ENCODE results near the gene SPRED1. TPM values are rescaled to one million over a fixed set of nuclear protein-coding genes. Genes with fewer than 3 reads are reported as not detected.
"Not testable (repeated sequence)": the region's sequence is repeated elsewhere in the genome, so short reads cannot be mapped to it uniquely, and the experiment has no call there.

Gene SPRED1
- total RNA-seq, 1 donor from 2014 or later: 9.4 TPM

- no peak for DNase-seq (ENCODE audit: low spot score in 2 of 2)
- intact Hi-C loops (cut with DNase I): no loop called here
- peaks cover 2 to 9% of the 10 kb centered on the region in 2 donors for H3K4me1 ChIP-seq
- H3K36me3 ChIP-seq: no peaks in the 10 kb centered on the region
- H3K27me3 ChIP-seq: no peaks in the 10 kb centered on the region
- H3K27ac ChIP-seq: no peak overlapping the region
- H3K4me3 ChIP-seq: no peak overlapping the region
- H3K9me3 ChIP-seq: no peaks in the 10 kb centered on the region
- no peak for TF ChIP-seq CTCF (IDR thresholded peaks at IDR 0.05)
Measured at GRCh38 chr15:38271895-38272294, 19.3 kb downstream of the SPRED1 start.

- H3K9me3 ChIP-seq; H3K4me1 ChIP-seq; H3K27me3 ChIP-seq; H3K36me3 ChIP-seq; intact Hi-C loops (cut with DNase I); H3K4me3 ChIP-seq; H3K27ac ChIP-seq; DNase-seq (ENCODE audit: low spot score in 2 of 2): not testable (repeated sequence)
Measured at GRCh38 chr15:38272431-38272830, 19.8 kb downstream of the SPRED1 start.

GRCh38 chr15:38274135-38274534 is 21.5 kb downstream of the SPRED1 start:
- Histone ChIP-seq H3K36me3 (no peaks in the 10 kb centered on the region), H3K27ac (no peak overlapping the region), H3K4me3 (no peak overlapping the region), H3K4me1 (peaks cover 2 to 9% of the 10 kb centered on the region in 2 donors), H3K27me3 (no peaks in the 10 kb centered on the region), H3K9me3 (no peaks in the 10 kb centered on the region)
- DNase-seq (ENCODE audit: low spot score in 2 of 2): no peak
- no peak for TF ChIP-seq CTCF (IDR thresholded peaks at IDR 0.05)
- intact Hi-C loops (cut with DNase I): no loop called here

- Histone ChIP-seq H3K4me3 (no peak overlapping the region), H3K27me3 (no peaks in the 10 kb centered on the region), H3K36me3 (no peaks in the 10 kb centered on the region), H3K4me1 (peaks cover 2 to 9% of the 10 kb centered on the region in 2 donors), H3K27ac (no peak overlapping the region), H3K9me3 (no peaks in the 10 kb centered on the region)
- intact Hi-C loops (cut with DNase I): no loop called here
- no peak for TF ChIP-seq CTCF (IDR thresholded peaks at IDR 0.05)
- DNase-seq (ENCODE audit: low spot score in 2 of 2): no peak
Measured at GRCh38 chr15:38275959-38276358, 23.3 kb downstream of the SPRED1 start.

- H3K36me3 ChIP-seq; DNase-seq (ENCODE audit: low spot score in 2 of 2); H3K9me3 ChIP-seq; H3K4me3 ChIP-seq; intact Hi-C loops (cut with DNase I); H3K27me3 ChIP-seq; H3K27ac ChIP-seq; H3K4me1 ChIP-seq: not testable (repeated sequence)
Measured at GRCh38 chr15:38277281-38277680, 24.6 kb downstream of the SPRED1 start.

- DNase-seq (ENCODE audit: low spot score in 2 of 2): no peak
- Histone ChIP-seq H3K27me3 (no peaks in the 10 kb centered on the region), H3K4me1 (peaks cover 4 to 13% of the 10 kb centered on the region in 2 donors), H3K27ac (no peak overlapping the region), H3K9me3 (no peaks in the 10 kb centered on the region), H3K4me3 (no peak overlapping the region), H3K36me3 (no peaks in the 10 kb centered on the region)
- no peak for TF ChIP-seq CTCF (IDR thresholded peaks at IDR 0.05)
- intact Hi-C loops (cut with DNase I): no loop called here
Measured at GRCh38 chr15:38281031-38281430, 28.4 kb downstream of the SPRED1 start.

GRCh38 chr15:38283010-38283409 is 30.4 kb downstream of the SPRED1 start:
- peaks cover 4 to 13% of the 10 kb centered on the region in 2 donors for H3K4me1 ChIP-seq
- no peak for TF ChIP-seq CTCF (IDR thresholded peaks at IDR 0.05)
- H3K27ac ChIP-seq: no peak overlapping the region
- no peaks in the 10 kb centered on the region for H3K36me3 ChIP-seq
- H3K27me3 ChIP-seq: no peaks in the 10 kb centered on the region
- no peaks in the 10 kb centered on the region for H3K9me3 ChIP-seq
- intact Hi-C loops (cut with DNase I): no loop called here
- no peak for DNase-seq (ENCODE audit: low spot score in 2 of 2)
- H3K4me3 ChIP-seq: no peak overlapping the region
